B cell (primary cell): ENCODE results near the gene ZMYND8. TPM values are rescaled to one million over a fixed set of nuclear protein-coding genes. Genes with fewer than 3 reads are reported as not detected.

ENCODE experiments used
- ATAC-seq: fragments of 200-7000 bp; cut with Tn5 transposase; one replicate; pipeline ENCODE4 v1.10.0; 2021; ENCODE audit warnings: low read depth, mild to moderate bottlenecking, moderate number of reproducible peaks, moderate library complexity
- CTCF ChIA-PET: fragments of 350-600 bp; sonication (Branson Sonifier 250); formaldehyde crosslinking; loops from one replicate; lab custom pipeline; 2021; ENCODE audit warnings: antibody characterized with exemption, inconsistent platforms; lab: Charles Lee
- POLR2A ChIA-PET: fragments of 350-600 bp; sonication (Branson Sonifier 250); formaldehyde crosslinking; loops from one replicate; lab custom pipeline; 2021; ENCODE audit warnings: antibody characterized with exemption; lab: Charles Lee
- DNase-seq: peaks from one replicate; pipeline ENCODE4 v3.0.0; 2013
- H2AFZ ChIP-seq: 2 replicates; pipeline ENCODE4 v1.6.1; 2012; ENCODE audit warnings: mild to moderate bottlenecking, low read depth, low read length; ENCODE audit not compliant: insufficient read depth, poor library complexity, severe bottlenecking
- H3K27ac ChIP-seq, 2 donors: 1 replicate in 1 of 2; 2 replicates in 1 of 2; pipeline ENCODE4 v1.5.1; 2012 to 2013; ENCODE audit warnings: low read length in 2 of 2, mild to moderate bottlenecking in 2 of 2, moderate library complexity in 1 of 2
- H3K27me3 ChIP-seq, 4 experiments: fragments of 200-600 bp in 1 of 4; sonication (generic) in 1 of 4; replicated peaks in 1 of 4; 1 replicate in 2 of 4; 2 replicates in 2 of 4; pipeline versions ENCODE4 v1.6.1 to v1.7.0; 2013 to 2016; ENCODE audit warnings: low read length in 3 of 4, mild to moderate bottlenecking in 2 of 4, mixed read lengths in 1 of 4, moderate library complexity in 1 of 4; ENCODE audit not compliant: insufficient read depth in 4 of 4, control insufficient read depth in 3 of 4; ENCODE audit errors: control extremely low read depth in 1 of 4
- H3K36me3 ChIP-seq, 2 experiments: replicated peaks in 1 of 2; 1 replicate in 1 of 2; 2 replicates in 1 of 2; pipeline versions ENCODE4 v1.6.1 to v1.7.1; 2013; ENCODE audit warnings: low read length in 1 of 2; ENCODE audit not compliant: insufficient read depth in 2 of 2, control insufficient read depth in 1 of 2; ENCODE audit errors: control extremely low read depth in 1 of 2, extremely low read depth in 1 of 2
- H3K4me1 ChIP-seq, 2 donors: fragments of 200-600 bp in 1 of 2; sonication (generic) in 1 of 2; 1 replicate in 1 of 2; 2 replicates in 1 of 2; pipeline versions ENCODE4 v1.5.1 to v1.6.1; 2013 to 2017; ENCODE audit warnings: low read length in 2 of 2; ENCODE audit not compliant: control insufficient read depth in 2 of 2, insufficient read depth in 2 of 2
- H3K4me2 ChIP-seq: replicated peaks from 2 replicates; pipeline ENCODE3; 2012; ENCODE audit warnings: mild to moderate bottlenecking, low read depth, low read length; ENCODE audit not compliant: poor library complexity, severe bottlenecking
- H3K4me3 ChIP-seq, 5 experiments: fragments of 200-600 bp in 1 of 5; sonication (generic) in 1 of 5; 1 replicate in 3 of 5; 2 replicates in 2 of 5; pipeline versions ENCODE4 v1.5.1 to v1.7.0; 2011 to 2016; ENCODE audit warnings: low read length in 4 of 5, mild to moderate bottlenecking in 4 of 5, low read depth in 2 of 5, control low read depth in 1 of 5, moderate library complexity in 1 of 5; ENCODE audit not compliant: insufficient read depth in 1 of 5; ENCODE audit errors: control extremely low read depth in 1 of 5, extremely low read depth in 1 of 5
- H3K79me2 ChIP-seq: fragments of 200-600 bp; sonication (generic); one replicate; pipeline ENCODE4 v1.6.0; 2016; ENCODE audit warnings: low read length; ENCODE audit not compliant: control insufficient read depth, insufficient read depth
- H3K9ac ChIP-seq: fragments of 200-600 bp; sonication (generic); 2 replicates; pipeline ENCODE4 v1.6.1; 2017; ENCODE audit warnings: mild to moderate bottlenecking, low read length, moderate library complexity
- H3K9me3 ChIP-seq, 3 donors: one replicate each; pipeline versions ENCODE4 v1.6.1 to v1.7.1; 2013; ENCODE audit warnings: low read length in 2 of 3; ENCODE audit not compliant: control insufficient read depth in 2 of 3, insufficient read depth in 1 of 3; ENCODE audit errors: control extremely low read depth in 1 of 3
- H4K20me1 ChIP-seq: 2 replicates; pipeline ENCODE4 v1.6.0; 2012; ENCODE audit warnings: mild to moderate bottlenecking, low read length; ENCODE audit not compliant: insufficient read depth, control insufficient read depth, poor library complexity, severe bottlenecking
- H3K27ac Mint-ChIP-seq: one replicate; pipeline ENCODE4 v1.8.0; 2021; ENCODE audit warnings: mixed read lengths
- H3K27me3 Mint-ChIP-seq: one replicate; pipeline ENCODE4 v1.8.0; 2021; ENCODE audit warnings: mixed read lengths
- H3K4me1 Mint-ChIP-seq: one replicate; pipeline ENCODE4 v1.8.0; 2021; ENCODE audit warnings: mixed read lengths
- H3K4me3 Mint-ChIP-seq: one replicate; pipeline ENCODE4 v1.8.0; 2021; ENCODE audit warnings: mixed read lengths
- H3K9me3 Mint-ChIP-seq: one replicate; pipeline ENCODE4 v1.8.0; 2022; ENCODE audit warnings: mixed read lengths; ENCODE audit not compliant: insufficient read depth
- CTCF ChIP-seq: fragments of 200-600 bp; IDR thresholded peaks from one replicate; pipeline ENCODE4 v1.8.0; 2022; ENCODE audit warnings: antibody characterized with exemption, mild to moderate bottlenecking
- EZH2 ChIP-seq: IDR thresholded peaks from 2 replicates; pipeline ENCODE4 v1.6.1; 2012; ENCODE audit warnings: borderline replicate concordance, low read depth, mild to moderate bottlenecking, moderate library complexity, low read length; ENCODE audit not compliant: insufficient read depth, poor library complexity, severe bottlenecking
- WGBS: methylation state at CpG from one replicate; pipeline ENCODE4 v1.1.5; 2013; ENCODE audit warnings: missing lambda C conversion rate; ENCODE audit not compliant: insufficient coverage; 5-methylcytosine and 5-hydroxymethylcytosine counted together
- intact Hi-C: fragments of 100-400 bp; cut with micrococcal nuclease; formaldehyde crosslinking; loops from one replicate; pipeline ENCODE4 v1.10.0; 2022
- polyA plus RNA-seq: library from polyadenylated mRNA; depleted of rRNA; stranded (reverse); fragments of >200 nt; gene quantifications from 2 replicates; pipeline ENCODE4 v1.2.3, GENCODE V29; 2012
- total RNA-seq, 2 donors: library from RNA; stranded (reverse); fragments of 120-200 nt in 1 of 2; gene quantifications; 1 replicate in 1 of 2; 2 replicates in 1 of 2; pipeline versions ENCODE4 v1.2.3 to v1.2.4, GENCODE V29; 2013 to 2022

Gene ZMYND8
- total and polyA plus RNA-seq, 2 donors (not counting 1 experiment from before 2014, with no cell fraction given), result 20.3 to 67.2 TPM

GRCh38 chr20:47326658-47327268 lies 29.7 kb downstream of the ZMYND8 start:
- peaks cover 95% of the 10 kb centered on the region for H4K20me1 ChIP-seq
- no peaks in the 10 kb centered on the region for H3K9me3 ChIP-seq
- Mint-ChIP-seq H3K27me3 (no peaks in the 10 kb centered on the region), H3K27ac (peak overlapping the region; percentile 18), H3K4me1 (peaks cover 36% of the 10 kb centered on the region), H3K9me3 (no peaks in the 10 kb centered on the region), H3K4me3 (no peak overlapping the region)
- H3K27ac ChIP-seq, result no peak overlapping the region
- no peak for ATAC-seq
- H3K4me1 ChIP-seq, result no peaks in the 10 kb centered on the region
- H3K9ac ChIP-seq, result no peak overlapping the region
- no peak overlapping the region for H3K4me2 ChIP-seq
- H3K79me2 ChIP-seq, result peaks cover 100% of the 10 kb centered on the region
- TF ChIP-seq EZH2 (no peak), CTCF (no peak)
- peaks cover 10 to 34% of the 10 kb centered on the region in 2 experiments for H3K36me3 ChIP-seq
- intact Hi-C loops, result no loop called here
- DNase-seq, result no peak
- H3K4me3 ChIP-seq, result no peak overlapping the region
- 91% methylated on average over 5 of the region's 10 CpGs for WGBS
- CTCF ChIA-PET, result interaction anchor here (1.1 to 2.0 kb wide), 3 partner anchors 11 to 55 kb away, joined by 3 to 4 read pairs (median 4); no protein-coding TSS in a partner anchor
- POLR2A ChIA-PET, result no interaction called here
- no peaks in the 10 kb centered on the region for H3K27me3 ChIP-seq
- H2AFZ ChIP-seq, result no peak overlapping the region

- Histone ChIP-seq H3K4me1 (no peaks in the 10 kb centered on the region), H3K9ac (no peak overlapping the region), H3K4me2 (no peak overlapping the region), H3K27me3 (no peaks in the 10 kb centered on the region), H4K20me1 (peaks cover 95% of the 10 kb centered on the region), H3K4me3 (no peak overlapping the region), H3K9me3 (no peaks in the 10 kb centered on the region), H3K79me2 (peaks cover 100% of the 10 kb centered on the region), H3K36me3 (peaks cover 4 to 20% of the 10 kb centered on the region in 2 experiments), H2AFZ (no peak overlapping the region), H3K27ac (no peak overlapping the region)
- no peak for ATAC-seq
- H3K27me3 Mint-ChIP-seq, result no peaks in the 10 kb centered on the region
- H3K27ac Mint-ChIP-seq, result peak overlapping the region; percentile 18
- no peak for DNase-seq
- intact Hi-C loops, result no loop called here
- no peak for TF ChIP-seq EZH2
- TF ChIP-seq CTCF, result no peak
- WGBS, result 100% methylated on average over 4 of the region's 6 CpGs
- no peak overlapping the region for H3K4me3 Mint-ChIP-seq
- H3K9me3 Mint-ChIP-seq, result no peaks in the 10 kb centered on the region
- ChIA-PET CTCF (interaction anchor here (0.6 to 2.9 kb wide), 4 partner anchors 14 to 59 kb away, joined by 3 to 9 read pairs (median 4); no protein-coding TSS in a partner anchor), POLR2A (no interaction called here)
- H3K4me1 Mint-ChIP-seq, result peaks cover 36% of the 10 kb centered on the region
Measured at GRCh38 chr20:47325242-47325641, 31.3 kb downstream of the ZMYND8 start.
